ENCODE measurements around the gene ACSL1. TPM values are rescaled to one million over a fixed set of nuclear protein-coding genes. Genes with fewer than 3 reads are reported as not detected.

Gene ACSL1
- total and polyA plus RNA-seq, 2 donors (not counting 1 experiment from before 2014, with no cell fraction given), result 15.4 to 30.1 TPM

DNA sequence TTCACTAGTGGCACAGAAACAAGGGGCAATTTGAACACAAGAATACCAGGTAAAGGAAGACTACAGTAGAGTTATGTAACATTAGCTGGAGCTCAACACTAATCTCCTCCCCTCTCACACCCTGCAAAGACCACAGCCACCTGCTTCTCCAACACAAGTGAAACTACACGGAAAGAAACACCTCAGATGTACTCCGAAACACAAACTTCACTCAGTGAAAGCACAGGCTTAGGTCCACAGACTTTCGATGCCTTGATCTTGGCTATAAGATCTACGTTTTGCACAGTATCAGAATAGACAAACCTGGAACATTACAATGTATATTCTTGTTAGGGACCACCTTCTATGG, 7.6 kb downstream of the ACSL1 start:
- Histone ChIP-seq H4K20me1 (ENCODE audit: control insufficient read depth, extremely low read depth, insufficient read depth, low read length) (no peaks in the 10 kb centered on the region), H3K27ac (ENCODE audit: insufficient read depth, low read length) (no peak overlapping the region), H3K9ac (ENCODE audit: insufficient read depth, low read length) (no peak overlapping the region), H3K36me3 (ENCODE audit: control insufficient read depth, insufficient read depth, low read length) (no peaks in the 10 kb centered on the region), H3K4me1 (ENCODE audit: control insufficient read depth, extremely low read depth, insufficient read depth, low read length) (peaks cover 4% of the 10 kb centered on the region), H3K4me3 (replicated peaks in 1 of 4; ENCODE audit: control extremely low read depth in 1 of 4, insufficient read depth in 1 of 4, low read depth in 3 of 4, low read length in 4 of 4) (no peak overlapping the region), H3K79me2 (ENCODE audit: control insufficient read depth, insufficient read depth, low read length) (peaks cover 2% of the 10 kb centered on the region), H3K4me2 (ENCODE audit: extremely low read depth, insufficient read depth, low read length) (no peak overlapping the region), H3K9me3 (ENCODE audit: control insufficient read depth, insufficient read depth, low read depth, low read length) (no peaks in the 10 kb centered on the region), H2AFZ (ENCODE audit: low read length) (no peak overlapping the region), H3K27me3 (ENCODE audit: control insufficient read depth, insufficient read depth, low read length) (no peaks in the 10 kb centered on the region)
- TF ChIP-seq, protein P1, sequence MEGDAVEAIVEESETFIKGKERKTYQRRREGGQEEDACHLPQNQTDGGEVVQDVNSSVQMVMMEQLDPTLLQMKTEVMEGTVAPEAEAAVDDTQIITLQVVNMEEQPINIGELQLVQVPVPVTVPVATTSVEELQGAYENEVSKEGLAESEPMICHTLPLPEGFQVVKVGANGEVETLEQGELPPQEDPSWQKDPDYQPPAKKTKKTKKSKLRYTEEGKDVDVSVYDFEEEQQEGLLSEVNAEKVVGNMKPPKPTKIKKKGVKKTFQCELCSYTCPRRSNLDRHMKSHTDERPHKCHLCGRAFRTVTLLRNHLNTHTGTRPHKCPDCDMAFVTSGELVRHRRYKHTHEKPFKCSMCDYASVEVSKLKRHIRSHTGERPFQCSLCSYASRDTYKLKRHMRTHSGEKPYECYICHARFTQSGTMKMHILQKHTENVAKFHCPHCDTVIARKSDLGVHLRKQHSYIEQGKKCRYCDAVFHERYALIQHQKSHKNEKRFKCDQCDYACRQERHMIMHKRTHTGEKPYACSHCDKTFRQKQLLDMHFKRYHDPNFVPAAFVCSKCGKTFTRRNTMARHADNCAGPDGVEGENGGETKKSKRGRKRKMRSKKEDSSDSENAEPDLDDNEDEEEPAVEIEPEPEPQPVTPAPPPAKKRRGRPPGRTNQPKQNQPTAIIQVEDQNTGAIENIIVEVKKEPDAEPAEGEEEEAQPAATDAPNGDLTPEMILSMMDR (conservative IDR thresholded peaks at IDR 0.05 in 1 of 2, IDR thresholded peaks at IDR 0.05 in 1 of 2; ENCODE audit: low read depth in 1 of 2, low read length in 2 of 2), result no peak
- no peak for TF ChIP-seq EZH2 (IDR thresholded peaks at IDR 0.05; ENCODE audit: low read length, missing control alignments)
- no peak for DNase-seq (ENCODE audit: low read depth in 2 of 2)

DNA sequence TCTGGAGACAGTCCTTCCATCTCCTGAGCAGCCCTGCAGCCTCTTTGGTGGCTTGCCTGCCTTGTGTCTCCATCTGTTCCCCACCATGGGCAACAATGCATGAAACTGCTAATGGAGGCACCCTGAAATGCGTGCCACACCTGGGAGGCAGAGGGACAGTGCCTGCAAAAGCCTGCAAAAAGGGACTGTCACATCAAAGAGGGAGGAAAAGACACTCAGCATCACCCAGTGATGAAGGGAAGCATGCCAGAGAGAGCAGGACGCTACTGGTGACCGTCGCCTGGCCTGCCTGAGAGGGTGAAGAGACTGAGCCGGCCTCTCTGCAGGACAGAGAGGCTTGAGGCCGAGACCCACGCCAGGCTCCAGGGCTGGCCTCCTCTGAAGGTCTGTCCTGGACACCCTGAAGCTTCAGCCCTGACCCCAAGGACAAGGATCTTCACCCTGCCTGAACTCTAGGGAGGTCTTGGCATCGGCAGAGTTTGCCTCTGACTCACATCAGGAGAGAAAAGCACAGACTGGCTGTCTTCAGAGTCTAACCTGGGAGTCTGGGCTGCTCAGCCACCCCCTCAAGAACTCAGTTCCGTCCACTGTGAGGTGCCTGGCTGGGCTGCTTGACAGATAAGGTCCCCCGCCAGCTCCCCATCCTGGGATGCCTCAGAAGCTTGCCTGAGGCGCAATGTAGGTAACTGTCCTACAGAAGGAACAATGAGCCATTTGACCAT, 8.1 kb downstream of the ACSL1 start:
- H3K27me3 ChIP-seq (ENCODE audit: control insufficient read depth, insufficient read depth, low read length), result no peaks in the 10 kb centered on the region
- no peak overlapping the region for H3K4me3 ChIP-seq (replicated peaks in 1 of 4; ENCODE audit: control extremely low read depth in 1 of 4, insufficient read depth in 1 of 4, low read depth in 3 of 4, low read length in 4 of 4)
- TF ChIP-seq, protein P1 (conservative IDR thresholded peaks at IDR 0.05 in 1 of 2, IDR thresholded peaks at IDR 0.05 in 1 of 2; ENCODE audit: low read depth in 1 of 2, low read length in 2 of 2), result no peak
- TF ChIP-seq EZH2 (IDR thresholded peaks at IDR 0.05; ENCODE audit: low read length, missing control alignments), result no peak
- no peaks in the 10 kb centered on the region for H3K36me3 ChIP-seq (ENCODE audit: control insufficient read depth, insufficient read depth, low read length)
- no peak overlapping the region for H3K4me2 ChIP-seq (ENCODE audit: extremely low read depth, insufficient read depth, low read length)
- H3K79me2 ChIP-seq (ENCODE audit: control insufficient read depth, insufficient read depth, low read length), result peaks cover 2% of the 10 kb centered on the region
- no peak overlapping the region for H2AFZ ChIP-seq (ENCODE audit: low read length)
- no peak overlapping the region for H3K27ac ChIP-seq (ENCODE audit: insufficient read depth, low read length)
- H4K20me1 ChIP-seq (ENCODE audit: control insufficient read depth, extremely low read depth, insufficient read depth, low read length), result no peaks in the 10 kb centered on the region
- H3K4me1 ChIP-seq (ENCODE audit: control insufficient read depth, extremely low read depth, insufficient read depth, low read length), result peaks cover 4% of the 10 kb centered on the region
- no peak for DNase-seq (ENCODE audit: low read depth in 2 of 2)
- H3K9me3 ChIP-seq (ENCODE audit: control insufficient read depth, insufficient read depth, low read depth, low read length), result no peaks in the 10 kb centered on the region
- H3K9ac ChIP-seq (ENCODE audit: insufficient read depth, low read length), result no peak overlapping the region

DNA sequence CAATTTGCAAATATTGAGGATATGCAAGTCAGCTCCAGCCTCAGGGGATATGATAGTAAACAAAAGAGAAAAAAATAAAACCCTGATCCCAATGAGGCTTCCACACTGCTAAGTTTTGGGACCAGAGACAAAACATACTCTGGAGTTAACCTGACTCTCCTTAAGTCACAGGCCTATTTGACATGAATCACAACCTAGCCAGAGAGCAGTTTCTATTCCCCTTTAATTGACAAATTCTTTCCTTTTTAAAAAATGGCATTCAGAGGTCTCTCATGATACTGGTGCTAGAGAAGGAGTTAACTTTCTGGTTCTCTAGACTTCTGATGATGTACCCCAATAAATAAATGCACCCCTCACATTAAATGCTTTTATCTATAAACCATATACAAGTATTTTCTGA, 8.8 kb downstream of the ACSL1 start:
- Histone ChIP-seq H3K4me2 (ENCODE audit: extremely low read depth, insufficient read depth, low read length) (no peak overlapping the region), H3K9me3 (ENCODE audit: control insufficient read depth, insufficient read depth, low read depth, low read length) (no peaks in the 10 kb centered on the region), H3K36me3 (ENCODE audit: control insufficient read depth, insufficient read depth, low read length) (no peaks in the 10 kb centered on the region), H2AFZ (ENCODE audit: low read length) (no peak overlapping the region), H3K9ac (ENCODE audit: insufficient read depth, low read length) (no peak overlapping the region), H4K20me1 (ENCODE audit: control insufficient read depth, extremely low read depth, insufficient read depth, low read length) (no peaks in the 10 kb centered on the region), H3K4me1 (ENCODE audit: control insufficient read depth, extremely low read depth, insufficient read depth, low read length) (peaks cover 4% of the 10 kb centered on the region), H3K79me2 (ENCODE audit: control insufficient read depth, insufficient read depth, low read length) (peaks cover 2% of the 10 kb centered on the region), H3K4me3 (replicated peaks in 1 of 4; ENCODE audit: control extremely low read depth in 1 of 4, insufficient read depth in 1 of 4, low read depth in 3 of 4, low read length in 4 of 4) (no peak overlapping the region), H3K27me3 (ENCODE audit: control insufficient read depth, insufficient read depth, low read length) (no peaks in the 10 kb centered on the region), H3K27ac (ENCODE audit: insufficient read depth, low read length) (no peak overlapping the region)
- DNase-seq (ENCODE audit: low read depth in 2 of 2), result no peak
- TF ChIP-seq, protein P1 (conservative IDR thresholded peaks at IDR 0.05 in 1 of 2, IDR thresholded peaks at IDR 0.05 in 1 of 2; ENCODE audit: low read depth in 1 of 2, low read length in 2 of 2), result no peak
- no peak for TF ChIP-seq EZH2 (IDR thresholded peaks at IDR 0.05; ENCODE audit: low read length, missing control alignments)
